Fibroblast of peridontal ligament (primary cell): ENCODE results near the gene RAB6A.

Experiments used
- DNase-seq: peaks from one replicate; pipeline ENCODE4 v3.0.0-alpha.2; 2010; ENCODE audit errors: extremely low read depth

The RAB6A gene

DNA sequence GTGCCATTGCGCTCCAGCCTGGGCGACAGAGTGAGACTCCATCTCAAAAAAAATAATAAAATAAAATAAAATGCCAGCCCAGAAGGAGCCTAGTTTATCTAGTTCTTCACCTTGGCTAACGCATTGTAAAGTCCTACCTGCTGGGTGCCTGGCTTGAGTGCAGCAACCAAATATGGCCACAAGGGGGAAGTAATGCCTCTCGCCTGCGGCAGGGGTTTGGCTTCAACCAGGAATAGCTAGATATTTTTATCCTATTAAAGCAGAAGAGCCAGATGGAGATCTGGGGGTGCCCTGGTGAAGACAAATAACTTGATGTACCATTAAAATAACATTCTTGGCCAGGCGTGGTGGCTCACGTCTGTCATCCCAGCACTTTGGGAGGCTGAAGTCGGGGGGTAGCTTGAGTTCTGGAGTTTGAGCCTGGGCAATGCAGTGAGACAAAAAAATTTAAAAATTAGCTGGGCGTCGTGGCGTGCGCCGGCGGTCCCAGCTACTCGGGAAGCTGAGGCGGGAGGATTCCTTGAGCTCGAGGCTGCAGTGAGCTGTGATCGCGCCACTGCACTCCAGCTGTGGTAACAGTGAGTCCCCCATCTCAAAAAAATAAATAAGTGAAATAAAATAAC, 135.1 kb downstream of the RAB6A start:
- DNase-seq, result peak; percentile 63
